ENCODE measurements around the gene TAF11. TPM values are rescaled to one million over a fixed set of nuclear protein-coding genes. Genes with fewer than 3 reads are reported as not detected.

TAF11 gene
- total RNA-seq, 1 experiment from 2014 or later: 49.4 TPM

DNA sequence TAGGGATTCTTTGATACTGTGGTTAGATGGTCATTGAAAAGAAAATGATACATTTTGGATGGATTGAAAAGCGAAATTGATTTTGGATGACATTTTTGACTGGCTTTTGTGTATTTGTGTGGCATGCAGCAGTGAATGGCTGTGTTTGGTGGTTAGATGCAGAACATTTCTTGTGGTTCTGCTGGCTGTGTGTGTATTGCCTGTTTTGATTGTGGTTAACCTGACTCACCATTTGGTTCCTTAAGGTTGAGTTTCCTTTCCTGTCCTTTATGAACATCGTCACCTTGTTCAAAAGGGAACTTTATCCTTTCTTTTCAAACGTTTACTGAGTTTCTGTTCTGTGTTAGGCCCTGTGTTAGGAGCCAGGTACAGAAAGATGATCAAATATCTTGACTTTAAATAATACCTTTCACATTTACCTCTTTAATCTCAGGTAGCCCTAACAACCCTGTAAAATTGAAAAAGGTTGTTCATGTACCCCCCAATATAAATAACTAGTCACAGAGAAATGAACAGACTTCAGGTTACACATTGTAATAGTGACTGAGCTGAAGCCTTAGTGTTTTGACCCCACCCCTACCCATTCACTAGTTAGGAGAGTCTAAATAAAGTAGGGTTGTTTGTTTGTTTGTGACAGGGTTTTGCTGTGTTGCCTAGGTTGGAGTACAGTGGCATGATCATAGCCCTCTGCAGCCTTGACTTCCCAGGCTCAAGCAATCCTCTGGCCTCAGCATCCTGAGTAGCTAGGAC is 25.0 kb upstream of the TAF11 start:
- no peak overlapping the region for H3K4me2 ChIP-seq (ENCODE audit: insufficient read depth, insufficient read length, low read length)
- H3K27ac Mint-ChIP-seq: no peak overlapping the region; a peak in 1 of 7 replicates
- no peaks in the 10 kb centered on the region; the same call in 1 of the 2 replicates for H3K79me2 ChIP-seq (ENCODE audit: insufficient read depth, low read length)

More for the DNA sequence above, 25.0 kb upstream of the TAF11 start:
- Histone ChIP-seq H4K91ac (ENCODE audit: insufficient read length, low read depth, low read length) (no peak overlapping the region), H2BK12ac (ENCODE audit: insufficient read length, low read depth, low read length) (no peak overlapping the region), H2BK5ac (ENCODE audit: insufficient read length, low read length) (no peak overlapping the region), H4K20me1 (ENCODE audit: control insufficient read depth, insufficient read depth, insufficient read length) (no peaks in the 10 kb centered on the region), H2BK15ac (ENCODE audit: low read depth, low read length) (no peak overlapping the region), H3K79me1 (ENCODE audit: insufficient read depth, low read depth, low read length, poor library complexity, severe bottlenecking) (peaks cover 3% of the 10 kb centered on the region), H3K4me1 (ENCODE audit: insufficient read depth, low read length) (no peaks in the 10 kb centered on the region), H3K23ac (ENCODE audit: insufficient read length, low read depth, low read length) (no peak overlapping the region), H3K9ac (ENCODE audit: extremely low read depth, insufficient read length, low read length) (no peak overlapping the region), H2BK120ac (ENCODE audit: low read depth, low read length, poor library complexity, severe bottlenecking) (no peak overlapping the region), H2AK5ac (ENCODE audit: insufficient read length, low read length) (no peak overlapping the region), H2BK20ac (ENCODE audit: low read depth, low read length, poor library complexity, severe bottlenecking) (no peak overlapping the region), H3T11ph (ENCODE audit: low read length) (no peak overlapping the region), H4K8ac (replicated peaks; ENCODE audit: insufficient read length, low read depth, low read length) (no peak overlapping the region), H3K18ac (ENCODE audit: insufficient read length, low read depth, low read length) (no peak overlapping the region), H3K14ac (ENCODE audit: insufficient read depth, low read length) (no peak overlapping the region), H3K23me2 (ENCODE audit: insufficient read length, low read depth, low read length, poor library complexity, severe bottlenecking) (no peaks in the 10 kb centered on the region), H3K9me3 (ENCODE audit: control insufficient read depth, low read depth, low read length) (no peaks in the 10 kb centered on the region), H2AFZ (ENCODE audit: low read length) (no peak overlapping the region), H3K56ac (ENCODE audit: insufficient read length, low read depth, low read length) (no peak overlapping the region), H4K5ac (ENCODE audit: insufficient read length, low read depth, low read length) (no peak overlapping the region), H3K4ac (ENCODE audit: low read depth, low read length) (no peak overlapping the region), H3K27ac (ENCODE audit: insufficient read length, low read depth, low read length) (no peak overlapping the region), H3K27me3 (ENCODE audit: insufficient read depth, low read length) (no peaks in the 10 kb centered on the region)
- Mint-ChIP-seq H3K27me3 (ENCODE audit: low read depth) (no peaks in the 10 kb centered on the region), H3K9me3 (no peaks in the 10 kb centered on the region), H3K36me3 (ENCODE audit: insufficient read depth in 1 of 3, low read depth in 3 of 3) (no peaks in the 10 kb centered on the region), H3K4me3 (no peak overlapping the region), H3K4me1 (peaks cover 18 to 20% of the 10 kb centered on the region in 2 experiments)
- TF ChIP-seq, protein P1, sequence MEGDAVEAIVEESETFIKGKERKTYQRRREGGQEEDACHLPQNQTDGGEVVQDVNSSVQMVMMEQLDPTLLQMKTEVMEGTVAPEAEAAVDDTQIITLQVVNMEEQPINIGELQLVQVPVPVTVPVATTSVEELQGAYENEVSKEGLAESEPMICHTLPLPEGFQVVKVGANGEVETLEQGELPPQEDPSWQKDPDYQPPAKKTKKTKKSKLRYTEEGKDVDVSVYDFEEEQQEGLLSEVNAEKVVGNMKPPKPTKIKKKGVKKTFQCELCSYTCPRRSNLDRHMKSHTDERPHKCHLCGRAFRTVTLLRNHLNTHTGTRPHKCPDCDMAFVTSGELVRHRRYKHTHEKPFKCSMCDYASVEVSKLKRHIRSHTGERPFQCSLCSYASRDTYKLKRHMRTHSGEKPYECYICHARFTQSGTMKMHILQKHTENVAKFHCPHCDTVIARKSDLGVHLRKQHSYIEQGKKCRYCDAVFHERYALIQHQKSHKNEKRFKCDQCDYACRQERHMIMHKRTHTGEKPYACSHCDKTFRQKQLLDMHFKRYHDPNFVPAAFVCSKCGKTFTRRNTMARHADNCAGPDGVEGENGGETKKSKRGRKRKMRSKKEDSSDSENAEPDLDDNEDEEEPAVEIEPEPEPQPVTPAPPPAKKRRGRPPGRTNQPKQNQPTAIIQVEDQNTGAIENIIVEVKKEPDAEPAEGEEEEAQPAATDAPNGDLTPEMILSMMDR (conservative IDR thresholded peaks at IDR 0.05): no peak
- 100% methylated on average over 1 of the region's 3 CpGs for WGBS (ENCODE audit: extremely low coverage, insufficient read length, low lambda C conversion rate)
- DNase-seq: no peak
